ENCODE data around the gene ZC2HC1B. TPM values are rescaled to one million over a fixed set of nuclear protein-coding genes. Genes with fewer than 3 reads are reported as not detected.
"Not testable (repeated sequence)": the region's sequence is repeated elsewhere in the genome, so short reads cannot be mapped to it uniquely, and the experiment has no call there.

ZC2HC1B gene
- polyA plus RNA-seq, 3 donors: not detected

DNA sequence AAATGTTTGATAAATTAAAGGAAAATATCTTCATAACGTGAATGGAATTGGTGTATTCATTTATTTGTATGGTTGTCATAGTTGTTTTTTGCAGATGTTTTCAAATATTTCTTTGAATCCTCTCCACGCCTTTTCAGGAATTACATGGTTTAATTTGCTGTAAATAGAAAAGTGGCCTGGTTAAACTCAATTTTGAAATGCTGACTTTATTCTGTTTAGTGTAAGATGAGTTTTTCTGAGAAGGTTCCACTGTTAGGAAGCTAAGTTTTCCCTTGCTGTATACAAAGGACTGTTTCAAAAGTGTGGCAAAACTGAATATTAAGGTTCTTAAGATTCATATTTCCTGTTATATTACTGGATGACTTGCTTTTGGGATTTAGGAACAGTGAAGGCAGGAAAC lies 503 bp upstream of the ZC2HC1B start:
- Mint-ChIP-seq H3K4me1 (no peaks in the 10 kb centered on the region), H3K9me3 (peaks cover 0 to 5% (median 0%) of the 10 kb centered on the region in 7 donors), H3K36me3 (peaks cover 59 to 80% of the 10 kb centered on the region in 2 donors), H3K27ac (no peak overlapping the region), H3K4me3 (no peak overlapping the region), H3K27me3 (ENCODE audit: low read depth in 3 of 3) (peaks cover 0 to 1% (median 0%) of the 10 kb centered on the region in 3 donors)
- no peak overlapping the region for H3K4me2 ChIP-seq (replicated peaks; ENCODE audit: extremely low read depth, low read length, poor library complexity, severe bottlenecking)
- intact Hi-C loops (cut with micrococcal nuclease): no loop called here
- no peak overlapping the region for H3K27ac ChIP-seq (ENCODE audit: low read depth in 1 of 2, low read length in 2 of 2)
- no peaks in the 10 kb centered on the region for H3K9me3 ChIP-seq (replicated peaks in 1 of 2; ENCODE audit: control insufficient read depth in 1 of 2, insufficient read depth in 1 of 2, low read length in 2 of 2)
- H3K4me1 ChIP-seq (ENCODE audit: control insufficient read depth in 1 of 2, insufficient read depth in 2 of 2, low read length in 2 of 2): no peaks in the 10 kb centered on the region
- no peak for DNase-seq
- H3K9ac ChIP-seq (ENCODE audit: insufficient read depth, low read length, poor library complexity, severe bottlenecking): no peak overlapping the region
- H3K4me3 ChIP-seq (replicated peaks in 1 of 3; ENCODE audit: low read depth in 2 of 3, low read length in 3 of 3): no peak overlapping the region
- peaks cover 64 to 77% of the 10 kb centered on the region in 2 donors for H3K36me3 ChIP-seq (replicated peaks in 1 of 2; ENCODE audit: control insufficient read depth in 1 of 2, insufficient read depth in 2 of 2, low read length in 2 of 2)
- no peaks in the 10 kb centered on the region for H4K20me1 ChIP-seq (ENCODE audit: insufficient read depth, low read length)
- H3K79me2 ChIP-seq (ENCODE audit: insufficient read depth, low read length): no peaks in the 10 kb centered on the region
- no peaks in the 10 kb centered on the region for H3K27me3 ChIP-seq (ENCODE audit: control insufficient read depth in 2 of 2, insufficient read depth in 2 of 2, low read length in 2 of 2)
- H2AFZ ChIP-seq (ENCODE audit: insufficient read depth, low read depth, low read length, poor library complexity, severe bottlenecking): no peak overlapping the region
- TF ChIP-seq, protein P1, sequence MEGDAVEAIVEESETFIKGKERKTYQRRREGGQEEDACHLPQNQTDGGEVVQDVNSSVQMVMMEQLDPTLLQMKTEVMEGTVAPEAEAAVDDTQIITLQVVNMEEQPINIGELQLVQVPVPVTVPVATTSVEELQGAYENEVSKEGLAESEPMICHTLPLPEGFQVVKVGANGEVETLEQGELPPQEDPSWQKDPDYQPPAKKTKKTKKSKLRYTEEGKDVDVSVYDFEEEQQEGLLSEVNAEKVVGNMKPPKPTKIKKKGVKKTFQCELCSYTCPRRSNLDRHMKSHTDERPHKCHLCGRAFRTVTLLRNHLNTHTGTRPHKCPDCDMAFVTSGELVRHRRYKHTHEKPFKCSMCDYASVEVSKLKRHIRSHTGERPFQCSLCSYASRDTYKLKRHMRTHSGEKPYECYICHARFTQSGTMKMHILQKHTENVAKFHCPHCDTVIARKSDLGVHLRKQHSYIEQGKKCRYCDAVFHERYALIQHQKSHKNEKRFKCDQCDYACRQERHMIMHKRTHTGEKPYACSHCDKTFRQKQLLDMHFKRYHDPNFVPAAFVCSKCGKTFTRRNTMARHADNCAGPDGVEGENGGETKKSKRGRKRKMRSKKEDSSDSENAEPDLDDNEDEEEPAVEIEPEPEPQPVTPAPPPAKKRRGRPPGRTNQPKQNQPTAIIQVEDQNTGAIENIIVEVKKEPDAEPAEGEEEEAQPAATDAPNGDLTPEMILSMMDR (IDR thresholded peaks at IDR 0.05): no peak
- WGBS (ENCODE audit: insufficient coverage): 100% methylated on average over 1 of the region's 2 CpGs

DNA sequence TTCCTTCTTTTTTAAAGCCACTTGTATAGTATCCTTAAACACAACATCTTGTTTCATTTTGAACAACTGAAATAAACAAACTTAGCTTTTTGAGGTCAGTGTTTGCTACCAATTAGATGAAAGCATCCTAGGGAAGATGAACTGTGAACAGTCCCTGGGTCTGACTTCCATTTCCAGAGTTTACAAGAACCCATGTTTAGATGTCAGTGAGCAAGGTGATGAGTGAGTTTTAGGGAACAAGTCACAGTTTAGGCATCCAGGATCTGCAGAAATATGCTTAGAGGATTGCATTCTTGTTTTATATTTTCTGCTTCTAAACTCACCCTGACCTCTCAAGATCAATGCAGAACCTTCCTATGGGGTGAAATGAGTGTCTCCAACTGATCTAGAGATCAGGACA lies 3.0 kb downstream of the ZC2HC1B start:
- Histone ChIP-seq H3K27me3 (ENCODE audit: control insufficient read depth in 2 of 2, insufficient read depth in 2 of 2, low read length in 2 of 2) (no peaks in the 10 kb centered on the region), H3K4me2 (replicated peaks; ENCODE audit: extremely low read depth, low read length, poor library complexity, severe bottlenecking) (no peak overlapping the region), H3K36me3 (replicated peaks in 1 of 2; ENCODE audit: control insufficient read depth in 1 of 2, insufficient read depth in 2 of 2, low read length in 2 of 2) (peaks cover 32 to 42% of the 10 kb centered on the region in 2 donors), H3K9me3 (replicated peaks in 1 of 2; ENCODE audit: control insufficient read depth in 1 of 2, insufficient read depth in 1 of 2, low read length in 2 of 2) (no peaks in the 10 kb centered on the region), H3K79me2 (ENCODE audit: insufficient read depth, low read length) (no peaks in the 10 kb centered on the region), H3K9ac (ENCODE audit: insufficient read depth, low read length, poor library complexity, severe bottlenecking) (no peak overlapping the region), H2AFZ (ENCODE audit: insufficient read depth, low read depth, low read length, poor library complexity, severe bottlenecking) (no peak overlapping the region), H3K4me3 (replicated peaks in 1 of 3; ENCODE audit: low read depth in 2 of 3, low read length in 3 of 3) (no peak overlapping the region), H3K27ac (ENCODE audit: low read depth in 1 of 2, low read length in 2 of 2) (no peak overlapping the region), H3K4me1 (ENCODE audit: control insufficient read depth in 1 of 2, insufficient read depth in 2 of 2, low read length in 2 of 2) (no peaks in the 10 kb centered on the region), H4K20me1 (ENCODE audit: insufficient read depth, low read length) (no peaks in the 10 kb centered on the region)
- no peak for DNase-seq
- Mint-ChIP-seq H3K27ac (no peak overlapping the region), H3K4me1 (peaks cover 5% of the 10 kb centered on the region), H3K4me3 (no peak overlapping the region), H3K27me3 (ENCODE audit: low read depth in 3 of 3) (peaks cover 0 to 1% (median 0%) of the 10 kb centered on the region in 3 donors), H3K9me3 (peaks cover 0 to 5% (median 0%) of the 10 kb centered on the region in 7 donors), H3K36me3 (peaks cover 30 to 45% of the 10 kb centered on the region in 2 donors)
- TF ChIP-seq, protein P1 (IDR thresholded peaks at IDR 0.05): no peak
- intact Hi-C loops (cut with micrococcal nuclease): no loop called here

DNA sequence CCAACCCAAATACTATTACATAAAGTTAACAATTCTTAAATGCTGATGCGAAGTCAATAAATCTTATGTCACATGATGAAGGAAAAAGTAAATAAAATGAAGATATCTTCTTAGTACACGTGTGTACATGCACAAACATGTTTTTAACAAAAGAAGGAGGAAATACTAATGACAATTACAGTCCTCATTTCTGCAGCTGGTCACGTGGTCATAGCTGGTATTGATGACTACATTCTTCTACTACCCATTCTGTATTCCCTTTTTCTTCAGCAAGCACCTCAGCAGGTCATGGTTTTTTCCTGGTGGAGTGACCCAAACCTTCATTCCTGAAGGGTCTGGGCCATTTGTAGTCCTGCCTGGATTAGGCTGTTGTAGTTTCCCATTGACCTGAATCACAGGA lies 4.5 kb downstream of the ZC2HC1B start:
- H3K4me3 Mint-ChIP-seq: not testable (repeated sequence)
- peaks cover 19 to 32% of the 10 kb centered on the region in 2 donors for H3K36me3 Mint-ChIP-seq
- WGBS (ENCODE audit: insufficient coverage): no CpG with 5 or more reads among the region's 3 CpGs

More for the DNA sequence above, 4.5 kb downstream of the ZC2HC1B start:
- H3K27ac ChIP-seq (ENCODE audit: low read depth in 1 of 2, low read length in 2 of 2); H3K9me3 Mint-ChIP-seq; H3K79me2 ChIP-seq (ENCODE audit: insufficient read depth, low read length); H3K9ac ChIP-seq (ENCODE audit: insufficient read depth, low read length, poor library complexity, severe bottlenecking); H3K4me1 ChIP-seq (ENCODE audit: control insufficient read depth in 1 of 2, insufficient read depth in 2 of 2, low read length in 2 of 2); DNase-seq; H3K27me3 Mint-ChIP-seq (ENCODE audit: low read depth in 3 of 3); H3K4me3 ChIP-seq (replicated peaks in 1 of 3; ENCODE audit: low read depth in 2 of 3, low read length in 3 of 3); H3K27ac Mint-ChIP-seq; intact Hi-C loops (cut with micrococcal nuclease); H3K9me3 ChIP-seq (replicated peaks in 1 of 2; ENCODE audit: control insufficient read depth in 1 of 2, insufficient read depth in 1 of 2, low read length in 2 of 2); H3K27me3 ChIP-seq (ENCODE audit: control insufficient read depth in 2 of 2, insufficient read depth in 2 of 2, low read length in 2 of 2); H2AFZ ChIP-seq (ENCODE audit: insufficient read depth, low read depth, low read length, poor library complexity, severe bottlenecking); H4K20me1 ChIP-seq (ENCODE audit: insufficient read depth, low read length); H3K4me2 ChIP-seq (replicated peaks; ENCODE audit: extremely low read depth, low read length, poor library complexity, severe bottlenecking): not testable (repeated sequence)
- peaks cover 17 to 27% of the 10 kb centered on the region in 2 donors for H3K36me3 ChIP-seq (replicated peaks in 1 of 2; ENCODE audit: control insufficient read depth in 1 of 2, insufficient read depth in 2 of 2, low read length in 2 of 2)
- H3K4me1 Mint-ChIP-seq: peaks cover 12% of the 10 kb centered on the region

Data from CD14-positive monocyte (primary cell).